Ovary (tissue), 9 donors: ENCODE data around the gene HDLBP. TPM values are rescaled to one million over a fixed set of nuclear protein-coding genes. Genes with fewer than 3 reads are reported as not detected.

Experiments
- DNase-seq, 5 donors: peaks; one replicate each; pipeline ENCODE4 v3.0.0-alpha.2; 2019 to 2020
- H3K27ac ChIP-seq, 2 donors: fragments of 200-600 bp; one replicate each; pipeline versions ENCODE4 v1.5.1 to v1.8.0; 2019 to 2022
- H3K27me3 ChIP-seq: fragments of 200-600 bp; one replicate; pipeline ENCODE4 v1.8.0; 2022
- H3K36me3 ChIP-seq: fragments of 200-600 bp; sonication (generic); one replicate; pipeline ENCODE4 v1.5.1; 2019
- H3K4me1 ChIP-seq: one replicate; pipeline ENCODE4 v1.8.1; 2013; ENCODE audit warnings: mild to moderate bottlenecking, moderate library complexity; ENCODE audit not compliant: insufficient read depth
- H3K4me3 ChIP-seq: fragments of 200-600 bp; sonication (generic); one replicate; pipeline ENCODE4 v1.5.1; 2017
- H3K9me3 ChIP-seq, 2 donors: fragments of 200-600 bp in 1 of 2; sonication (generic) in 1 of 2; one replicate each; pipeline versions ENCODE4 v1.5.1 to v1.8.1; 2013 to 2019; ENCODE audit warnings: mild to moderate bottlenecking in 1 of 2, moderate library complexity in 1 of 2
- EP300 ChIP-seq: sonication (generic); formaldehyde crosslinking; IDR thresholded peaks from one replicate; pipeline ENCODE4 v1.6.1; 2017; ENCODE audit warnings: antibody characterized with exemption
- POLR2A ChIP-seq: fragments of 450-650 bp; IDR thresholded peaks from one replicate; pipeline ENCODE4 v1.6.1; 2017; ENCODE audit warnings: antibody characterized with exemption, mild to moderate bottlenecking, moderate library complexity
- WGBS, 3 donors: extraction: QIAGEN DNeasy Blood & Tissue Kit in 1 of 3; methylation state at CpG; one replicate each; pipeline versions ENCODE4 v1.1.5 to v1.1.7; 2013 to 2017; 5-methylcytosine and 5-hydroxymethylcytosine counted together
- intact Hi-C, 4 donors: fragments of 100-400 bp; cut with DNase I; formaldehyde crosslinking; loops; one replicate each; pipeline versions ENCODE4 v1.11.0 to v1.15.1; 2022 to 2023
- polyA plus RNA-seq, 2 donors: library from polyadenylated mRNA; stranded (reverse); fragments of 200-250 nt in 1 of 2; fragments of 350-450 nt in 1 of 2; fragmentation: Illumina TruSeq in 1 of 2; extraction: RNeasy Lipid Tissue Mini Kit (QIAGEN cat#74804) in 1 of 2; gene quantifications; one replicate each; pipeline ENCODE4 v1.2.3, GENCODE V29; 2013 to 2014
- total RNA-seq, 7 donors: library from RNA; depleted of rRNA in 2 of 7; stranded (reverse); fragments of >200 nt in 2 of 7; fragmentation: NEBNext Ultra II Directional in 3 of 7; extraction: Animal tissue kit (Norgen Biotek cat#: 25700) in 3 of 7; gene quantifications; one replicate each; pipeline versions ENCODE4 v1.1.0 to v1.2.4, GENCODE V29; 2016 to 2023
- TF ChIP-seq, protein P1 (sequence below), 3 donors: fragments of 450-650 bp in 2 of 3; fragments of 200-600 bp in 1 of 3; IDR thresholded peaks; one replicate each; pipeline versions ENCODE4 v1.5.1 to v1.8.0; 2016 to 2022; ENCODE audit warnings: antibody characterized with exemption in 3 of 3, mild to moderate bottlenecking in 1 of 3
- donor health status: DM: no; HTN: no; CAD: no; lungs with moderate emphysema.
- donor health status: DM: no; HTN: no; CAD: no.
- donor health status: Bipolar disorder and iron deficiency.
- donor health status: DM: yes; HTN: yes; CAD: no.
- donor health status: DM: no; HTN: no; CAD: no.
- donor health status: DM: yes; HTN: yes; CAD: no.

Gene HDLBP
- total and polyA plus RNA-seq, 9 donors, result 145 to 616 (median 359) TPM

DNA sequence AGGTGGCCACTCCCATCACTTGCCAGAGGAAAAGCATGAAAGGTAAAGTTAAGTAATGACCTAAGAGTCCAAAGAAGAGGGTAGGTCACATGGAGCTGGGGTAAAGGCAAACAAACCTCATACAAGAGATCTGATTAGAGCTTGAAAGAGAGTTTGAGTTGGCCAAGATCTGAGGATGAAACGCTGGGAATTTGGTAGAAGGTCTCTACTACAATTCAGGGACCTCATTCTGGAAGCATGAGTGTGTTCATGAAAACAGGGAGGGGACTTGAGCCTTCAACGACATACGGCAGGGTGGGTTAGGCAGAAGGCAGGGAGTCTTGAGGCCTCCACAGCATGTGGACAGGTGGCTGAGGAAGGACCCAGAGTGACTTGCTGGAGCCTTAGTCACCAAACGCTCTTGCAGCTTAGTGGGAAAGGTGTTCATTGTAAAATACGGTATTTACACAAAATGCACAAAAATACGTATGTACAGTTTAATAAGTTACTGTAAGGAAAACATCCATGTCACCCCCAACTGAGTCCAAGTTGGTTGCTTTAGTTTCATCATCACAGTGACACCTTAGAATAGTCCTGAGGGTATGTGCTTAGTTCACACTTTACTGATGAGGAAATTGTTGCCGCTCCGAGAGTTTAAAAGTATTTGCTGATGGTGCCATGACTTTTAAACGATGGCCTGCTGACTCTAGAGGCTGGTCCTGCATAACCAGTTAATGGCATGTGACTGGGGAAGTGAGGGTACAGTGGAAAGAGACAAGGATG is 35.6 kb upstream of the HDLBP start:
- no peak for DNase-seq
- 73 to 82% (median 74%) methylated on average over 9 of the region's 9 CpGs for WGBS, 3 donors
- Histone ChIP-seq H3K27me3 (no peaks in the 10 kb centered on the region), H3K9me3 (no peaks in the 10 kb centered on the region), H3K36me3 (no peaks in the 10 kb centered on the region), H3K4me3 (no peak overlapping the region), H3K4me1 (peaks cover 3% of the 10 kb centered on the region), H3K27ac (no peak overlapping the region)
- no peak for TF ChIP-seq POLR2A
- TF ChIP-seq, protein P1, sequence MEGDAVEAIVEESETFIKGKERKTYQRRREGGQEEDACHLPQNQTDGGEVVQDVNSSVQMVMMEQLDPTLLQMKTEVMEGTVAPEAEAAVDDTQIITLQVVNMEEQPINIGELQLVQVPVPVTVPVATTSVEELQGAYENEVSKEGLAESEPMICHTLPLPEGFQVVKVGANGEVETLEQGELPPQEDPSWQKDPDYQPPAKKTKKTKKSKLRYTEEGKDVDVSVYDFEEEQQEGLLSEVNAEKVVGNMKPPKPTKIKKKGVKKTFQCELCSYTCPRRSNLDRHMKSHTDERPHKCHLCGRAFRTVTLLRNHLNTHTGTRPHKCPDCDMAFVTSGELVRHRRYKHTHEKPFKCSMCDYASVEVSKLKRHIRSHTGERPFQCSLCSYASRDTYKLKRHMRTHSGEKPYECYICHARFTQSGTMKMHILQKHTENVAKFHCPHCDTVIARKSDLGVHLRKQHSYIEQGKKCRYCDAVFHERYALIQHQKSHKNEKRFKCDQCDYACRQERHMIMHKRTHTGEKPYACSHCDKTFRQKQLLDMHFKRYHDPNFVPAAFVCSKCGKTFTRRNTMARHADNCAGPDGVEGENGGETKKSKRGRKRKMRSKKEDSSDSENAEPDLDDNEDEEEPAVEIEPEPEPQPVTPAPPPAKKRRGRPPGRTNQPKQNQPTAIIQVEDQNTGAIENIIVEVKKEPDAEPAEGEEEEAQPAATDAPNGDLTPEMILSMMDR (IDR thresholded peaks at IDR 0.05), result no peak
- TF ChIP-seq EP300, result no peak
- intact Hi-C loops, result no loop called here

DNA sequence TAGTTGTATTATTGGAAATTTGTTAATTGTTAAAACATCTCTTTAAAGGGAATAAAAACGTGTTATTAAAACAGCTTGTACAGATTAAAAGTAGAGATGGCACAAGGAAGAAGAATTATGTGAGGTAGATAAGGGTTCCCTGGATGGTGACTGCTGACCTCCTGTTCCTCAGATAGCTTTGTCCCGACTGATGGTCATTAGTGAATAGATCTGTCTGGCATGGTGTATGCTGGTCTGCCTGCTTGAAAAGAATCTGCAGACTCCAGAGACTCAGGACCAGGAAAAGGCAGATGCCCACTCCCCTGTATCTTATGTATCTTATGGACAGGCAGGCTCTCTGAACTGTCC is 35.0 kb upstream of the HDLBP start:
- Histone ChIP-seq H3K36me3 (no peaks in the 10 kb centered on the region), H3K9me3 (no peaks in the 10 kb centered on the region), H3K4me1 (peaks cover 3% of the 10 kb centered on the region), H3K27me3 (no peaks in the 10 kb centered on the region), H3K4me3 (no peak overlapping the region), H3K27ac (no peak overlapping the region)
- WGBS, 3 donors, result 56 to 68% (median 57%) methylated on average over 2 of the region's 2 CpGs
- no peak for DNase-seq
- TF ChIP-seq POLR2A, result no peak
- TF ChIP-seq, protein P1 (IDR thresholded peaks at IDR 0.05), result no peak
- TF ChIP-seq EP300, result no peak
- intact Hi-C loops, result no loop called here

DNA sequence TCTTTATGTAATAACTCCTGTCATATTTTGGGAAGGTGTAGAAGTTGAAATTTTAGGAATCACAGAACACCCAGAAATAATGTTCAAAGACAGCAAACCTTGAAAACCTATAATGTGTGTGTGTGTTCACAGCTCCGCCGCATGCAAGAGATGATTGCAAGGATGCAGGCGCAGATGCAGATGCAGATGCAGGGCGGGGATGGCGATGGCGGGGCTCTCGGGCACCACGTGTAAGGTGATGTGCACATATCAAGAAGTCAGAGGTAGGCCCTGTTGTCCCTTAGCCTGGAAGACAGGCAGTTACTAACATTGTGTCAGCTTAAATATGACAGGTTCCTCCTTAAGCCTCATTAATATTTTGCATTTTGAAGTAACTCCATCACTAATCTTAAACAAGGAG is 34.5 kb upstream of the HDLBP start:
- 91 to 95% (median 92%) methylated on average over 8 of the region's 8 CpGs for WGBS, 3 donors
- DNase-seq, result no peak
- intact Hi-C loops, result no loop called here
- Histone ChIP-seq H3K4me1 (no peaks in the 10 kb centered on the region), H3K36me3 (no peaks in the 10 kb centered on the region), H3K27me3 (no peaks in the 10 kb centered on the region), H3K9me3 (no peaks in the 10 kb centered on the region), H3K4me3 (no peak overlapping the region), H3K27ac (no peak overlapping the region)
- TF ChIP-seq EP300, result no peak
- TF ChIP-seq POLR2A, result no peak
- TF ChIP-seq, protein P1 (IDR thresholded peaks at IDR 0.05), result no peak

GRCh38 chr2:241344925-241345651 is 29.6 kb upstream of the HDLBP start:
- Histone ChIP-seq H3K9me3 (no peaks in the 10 kb centered on the region), H3K27me3 (no peaks in the 10 kb centered on the region), H3K4me1 (no peaks in the 10 kb centered on the region), H3K4me3 (no peak overlapping the region), H3K27ac (no peak overlapping the region), H3K36me3 (peaks cover 5% of the 10 kb centered on the region)
- 85 to 94% (median 93%) methylated on average over 9 of the region's 9 CpGs for WGBS, 3 donors
- intact Hi-C loops, result no loop called here
- TF ChIP-seq POLR2A, result no peak
- TF ChIP-seq EP300, result no peak
- TF ChIP-seq, protein P1 (IDR thresholded peaks at IDR 0.05), result no peak
- DNase-seq, result no peak
